Dedifferentiated amniotic fluid mesenchymal stem cell (primary cell): ENCODE results near the gene TMEFF1.
"Not testable (repeated sequence)": the region's sequence is repeated elsewhere in the genome, so short reads cannot be mapped to it uniquely, and the experiment has no call there.

Experiments used
- DNase-seq: peaks from one replicate; pipeline ENCODE4 v3.0.0-alpha.2; 2016; ENCODE audit errors: extremely low spot score

Gene TMEFF1

DNA sequence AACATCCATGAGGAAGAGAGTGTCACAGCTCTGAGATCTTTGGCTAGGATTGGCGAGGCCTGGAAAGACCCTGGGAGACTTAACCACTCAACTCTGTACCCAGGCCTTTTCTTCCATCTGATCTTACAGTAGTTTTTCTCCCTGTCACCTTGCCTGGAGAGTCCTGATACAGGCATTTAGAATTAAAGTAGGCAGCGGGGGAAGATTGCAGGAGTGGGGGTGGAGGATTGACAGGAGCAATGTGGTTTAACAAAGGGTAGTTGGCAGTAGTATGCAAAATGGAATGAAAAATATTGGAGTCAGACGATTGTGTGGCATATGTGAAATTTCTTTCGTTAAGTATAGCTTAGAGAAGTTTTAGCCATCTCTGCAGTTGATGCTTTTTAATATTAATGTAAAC is 16.9 kb downstream of the TMEFF1 start:
- no peak for DNase-seq

DNA sequence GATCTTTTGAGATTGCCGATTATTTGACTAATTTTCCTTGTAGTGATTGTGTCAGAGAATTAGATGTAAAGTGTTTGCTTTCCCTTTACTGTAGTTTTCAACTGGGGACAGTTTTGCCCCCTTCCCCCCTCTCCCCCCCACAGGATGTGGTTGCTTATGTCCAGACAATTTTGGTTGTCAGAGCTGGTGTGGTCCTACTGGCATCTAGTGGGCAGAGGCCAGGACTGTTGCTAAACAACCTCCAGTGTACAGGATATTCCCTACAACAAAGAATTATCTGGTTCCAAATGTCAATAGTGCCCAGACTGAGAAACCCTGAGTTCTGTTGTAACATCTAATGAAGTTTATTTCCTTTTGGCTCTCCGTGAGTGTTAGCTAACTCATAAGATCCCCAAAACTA is 20.0 kb downstream of the TMEFF1 start:
- DNase-seq: no peak

DNA sequence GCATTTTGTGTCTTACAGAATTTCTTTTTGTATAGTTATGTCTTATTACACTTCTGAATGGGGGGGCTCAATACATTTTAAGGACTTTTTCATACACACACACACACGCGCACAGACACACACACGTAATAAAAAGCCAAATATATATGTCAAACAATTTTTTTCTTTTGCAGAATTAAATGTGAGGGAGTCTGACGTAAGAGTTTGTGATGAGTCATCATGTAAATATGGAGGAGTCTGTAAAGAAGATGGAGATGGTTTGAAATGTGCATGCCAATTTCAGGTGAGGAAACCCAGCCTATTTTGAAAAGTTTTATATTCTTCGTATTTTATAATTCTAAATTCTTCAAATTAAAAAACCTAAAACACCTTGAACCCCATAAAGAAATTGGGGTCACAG is 25.6 kb downstream of the TMEFF1 start:
- no peak for DNase-seq

- DNase-seq: no peak
Measured at GRCh38 chr9:100499460-100499859, 26.5 kb downstream of the TMEFF1 start.

- no peak for DNase-seq
Measured at GRCh38 chr9:100499866-100500265, 26.9 kb downstream of the TMEFF1 start.

- no peak for DNase-seq
Measured at GRCh38 chr9:100505564-100506159, 32.7 kb downstream of the TMEFF1 start.

DNA sequence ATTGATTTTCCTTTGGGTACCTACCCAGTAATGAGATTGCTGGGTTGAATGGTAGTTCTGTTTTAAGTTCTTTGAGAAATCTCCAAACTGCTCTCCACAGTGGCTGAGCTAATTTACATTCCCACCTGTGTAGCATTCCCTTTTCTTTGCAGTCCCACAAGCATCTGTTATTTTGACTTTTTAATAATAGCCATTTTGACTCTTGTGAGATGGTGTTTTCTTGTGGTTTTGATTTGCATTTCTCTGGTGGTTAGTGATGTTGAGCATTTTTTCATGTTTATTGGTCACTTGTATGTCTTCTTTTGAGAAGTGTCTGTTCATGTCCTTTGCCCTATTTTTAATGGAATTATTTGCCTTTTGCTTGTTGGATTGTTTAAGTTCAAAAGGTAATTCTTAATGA is 34.4 kb downstream of the TMEFF1 start:
- not testable (repeated sequence) for DNase-seq

DNA sequence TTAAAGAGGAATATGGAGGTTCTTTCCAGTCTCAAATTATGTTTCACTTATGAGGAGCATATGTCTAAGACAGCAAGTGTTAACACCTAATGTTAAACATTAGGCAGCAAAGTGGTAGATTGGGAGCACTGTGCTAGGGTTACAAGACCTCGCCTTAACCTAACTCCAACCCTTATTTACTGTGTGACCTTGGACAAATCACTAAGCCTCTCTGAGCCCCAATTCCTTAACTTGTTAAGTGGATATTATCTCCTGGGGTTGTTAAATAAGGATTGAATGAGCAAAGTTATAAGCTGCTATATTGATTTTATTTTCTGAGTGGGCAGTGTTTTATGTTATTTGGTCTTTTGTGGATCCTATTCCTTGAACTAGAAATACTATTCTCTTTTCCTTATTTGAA is 38.3 kb downstream of the TMEFF1 start:
- DNase-seq: no peak

DNA sequence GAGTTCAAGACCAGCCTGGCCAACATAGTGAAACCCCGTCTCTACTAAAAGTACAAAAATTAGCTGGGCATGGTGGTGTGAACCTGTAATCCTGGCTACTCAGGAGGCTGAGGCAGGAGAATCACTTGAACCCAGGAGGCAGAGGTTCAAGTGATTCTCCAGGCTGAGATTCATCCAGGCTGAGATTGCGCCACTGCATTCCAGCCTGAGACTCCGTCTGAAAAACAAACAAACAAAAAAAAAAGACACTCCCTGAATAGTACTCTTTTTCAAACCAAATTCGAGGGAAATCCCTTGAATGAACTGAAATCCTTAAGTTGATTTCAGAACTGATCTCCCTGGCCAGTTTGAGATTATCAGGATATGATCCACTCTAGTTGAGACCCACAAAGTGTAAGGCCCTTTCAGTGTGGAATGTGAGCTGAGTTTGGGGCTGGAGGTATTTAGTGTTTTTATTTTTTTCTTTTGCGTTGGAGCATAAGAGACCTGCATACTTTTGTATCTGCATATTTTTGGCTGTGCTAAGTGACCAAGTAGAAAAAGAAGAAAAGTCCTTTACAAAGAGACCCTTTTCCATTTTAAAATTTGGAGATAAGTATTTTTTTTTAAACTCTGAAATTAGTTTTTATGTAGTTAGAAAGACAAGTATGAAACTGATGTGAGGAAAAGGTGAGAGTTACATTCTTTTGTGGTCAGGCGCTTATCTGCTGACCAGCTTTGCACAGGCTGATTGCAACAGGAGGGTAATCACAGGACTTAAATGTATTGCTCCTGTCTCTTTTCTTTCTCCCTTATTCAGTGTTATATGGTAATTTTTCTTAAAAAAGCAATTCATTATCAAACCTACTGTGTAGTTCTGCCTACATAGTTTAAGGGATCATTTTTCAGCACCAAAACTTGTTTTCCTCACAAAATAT is 42.9 kb downstream of the TMEFF1 start:
- no peak for DNase-seq

DNA sequence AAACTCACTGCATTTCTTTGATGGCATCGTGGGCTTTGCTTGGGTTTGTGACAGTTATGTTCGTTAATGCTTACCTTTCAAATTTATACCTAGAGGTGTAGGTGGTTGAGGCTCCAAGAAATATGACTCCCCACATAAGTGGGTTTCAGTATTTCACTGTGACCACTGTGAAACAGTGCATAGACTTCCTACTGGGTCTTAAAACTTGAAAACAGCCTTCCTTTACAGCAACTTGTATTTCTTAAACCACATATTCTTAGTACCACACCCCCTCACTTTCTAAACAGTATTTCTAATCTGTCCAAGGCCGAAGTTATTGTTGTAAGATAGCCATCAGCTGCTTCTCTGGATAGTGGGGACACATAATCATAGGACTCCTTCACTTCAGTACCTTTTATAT is 48.3 kb downstream of the TMEFF1 start:
- no peak for DNase-seq

GRCh38 chr9:100525563-100525962 is 52.6 kb downstream of the TMEFF1 start:
- DNase-seq: no peak

DNA sequence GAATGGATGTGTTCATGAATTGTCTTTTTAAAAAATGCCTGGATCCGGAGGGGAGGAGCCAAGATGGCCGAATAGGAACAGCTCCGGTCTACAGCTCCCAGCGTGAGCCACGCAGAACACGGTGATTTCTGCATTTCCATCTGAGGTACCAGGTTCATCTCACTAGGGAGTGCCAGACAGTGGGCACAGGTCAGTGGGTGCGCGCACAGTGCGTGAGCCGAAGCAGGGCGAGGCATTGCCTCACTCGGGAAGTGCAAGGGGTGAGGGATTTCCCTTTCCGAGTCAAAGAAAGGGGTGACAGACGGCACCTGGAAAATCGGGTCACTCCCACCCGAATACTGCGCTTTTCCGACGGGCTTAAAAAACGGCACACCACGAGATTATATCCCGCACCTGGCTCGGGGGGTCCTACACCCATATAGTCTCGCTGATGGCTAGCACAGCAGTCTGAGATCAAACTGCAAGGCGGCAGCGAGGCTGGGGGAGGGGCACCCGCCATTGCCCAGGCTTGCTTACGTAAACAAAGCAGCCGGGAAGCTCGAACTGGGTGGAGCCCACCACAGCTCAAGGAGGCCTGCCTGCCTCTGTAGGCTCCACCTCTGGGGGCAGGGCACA is 54.3 kb downstream of the TMEFF1 start:
- not testable (repeated sequence) for DNase-seq

DNA sequence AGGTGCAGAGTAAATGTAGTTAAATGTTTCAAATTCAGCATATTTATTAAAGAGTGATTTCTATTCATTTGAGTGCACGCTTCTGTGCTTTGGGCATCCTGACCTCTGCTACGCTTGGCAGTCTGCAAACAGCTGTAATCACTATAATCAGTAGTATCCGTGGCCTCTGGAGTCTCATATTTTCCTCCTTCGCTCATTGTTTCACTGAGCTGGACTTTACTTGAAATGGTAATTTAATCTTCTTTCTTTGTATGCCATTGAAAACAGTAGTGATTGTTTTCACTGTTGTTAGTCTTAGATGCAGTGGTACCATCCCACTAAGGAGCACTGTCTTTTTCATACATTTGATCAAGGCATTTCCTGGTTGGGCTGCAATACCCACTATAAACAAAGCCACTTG is 61.5 kb downstream of the TMEFF1 start:
- no peak for DNase-seq

DNA sequence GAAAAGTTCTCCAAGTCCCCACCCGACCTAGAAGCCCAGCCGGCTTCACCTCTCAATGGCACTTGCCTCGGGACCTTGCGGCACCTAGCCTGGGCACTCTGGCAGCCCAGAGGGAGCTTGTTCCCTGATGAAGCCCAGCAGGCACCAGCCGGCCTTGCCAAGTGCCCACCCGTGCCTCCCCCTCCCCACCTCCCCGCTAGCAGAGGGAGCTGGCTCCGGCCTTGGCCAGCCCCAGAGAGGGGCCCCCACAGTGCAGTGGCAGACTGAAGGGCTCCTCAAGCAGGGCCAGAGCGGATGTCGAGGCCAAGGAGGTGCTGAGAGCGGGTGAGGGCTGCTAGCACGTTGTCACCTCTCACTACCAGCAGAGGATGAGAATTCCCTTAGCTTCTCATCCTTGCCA is 67.4 kb downstream of the TMEFF1 start:
- DNase-seq: no peak

DNA sequence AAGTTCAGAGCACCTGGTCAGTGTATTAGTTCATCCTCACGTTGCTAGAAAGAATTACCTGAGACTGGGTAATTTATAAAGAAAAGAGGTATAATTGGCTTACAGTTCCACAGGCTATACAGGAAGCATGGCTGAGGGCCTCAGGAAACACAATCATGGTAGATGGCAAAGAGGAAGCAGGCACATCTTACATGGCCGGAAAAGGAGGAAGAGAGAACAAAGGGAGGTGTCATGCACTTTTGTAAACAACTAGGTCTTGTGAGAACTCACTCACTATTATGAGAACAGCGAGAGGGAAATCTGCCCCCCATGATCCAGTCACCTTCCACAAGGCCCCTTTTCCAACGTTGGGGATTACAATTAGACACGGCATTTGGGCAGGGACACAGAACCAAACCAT is 76.1 kb downstream of the TMEFF1 start:
- DNase-seq: no peak

- no peak for DNase-seq
Measured at GRCh38 chr9:100554935-100555401, 82.0 kb downstream of the TMEFF1 start.

- DNase-seq: no peak
Measured at GRCh38 chr9:100555471-100555870, 82.5 kb downstream of the TMEFF1 start.

DNA sequence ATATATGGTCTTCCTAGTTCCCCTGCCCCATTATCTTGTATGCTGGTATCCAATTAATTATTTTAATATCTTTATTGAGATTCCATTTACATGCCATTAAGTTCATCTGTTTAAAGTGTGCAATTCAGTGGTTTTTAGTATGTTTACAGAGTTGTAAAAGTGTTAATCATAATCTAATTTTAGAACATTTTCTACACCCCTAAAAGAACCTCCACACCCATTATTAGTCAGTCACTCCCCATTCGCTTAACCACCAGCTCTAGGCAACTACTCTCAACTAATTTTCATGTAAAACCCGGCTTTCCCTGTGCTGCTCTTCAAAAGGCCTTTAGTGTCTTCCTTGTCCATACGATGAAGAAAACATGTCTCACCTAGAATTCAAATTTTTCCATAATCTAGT is 84.1 kb downstream of the TMEFF1 start:
- no peak for DNase-seq

GRCh38 chr9:100561256-100561655 is 88.3 kb downstream of the TMEFF1 start:
- DNase-seq: no peak

GRCh38 chr9:100567856-100568255 is 94.9 kb downstream of the TMEFF1 start:
- no peak for DNase-seq

- no peak for DNase-seq
Measured at GRCh38 chr9:100573655-100574260, 100.8 kb downstream of the TMEFF1 start.

DNA sequence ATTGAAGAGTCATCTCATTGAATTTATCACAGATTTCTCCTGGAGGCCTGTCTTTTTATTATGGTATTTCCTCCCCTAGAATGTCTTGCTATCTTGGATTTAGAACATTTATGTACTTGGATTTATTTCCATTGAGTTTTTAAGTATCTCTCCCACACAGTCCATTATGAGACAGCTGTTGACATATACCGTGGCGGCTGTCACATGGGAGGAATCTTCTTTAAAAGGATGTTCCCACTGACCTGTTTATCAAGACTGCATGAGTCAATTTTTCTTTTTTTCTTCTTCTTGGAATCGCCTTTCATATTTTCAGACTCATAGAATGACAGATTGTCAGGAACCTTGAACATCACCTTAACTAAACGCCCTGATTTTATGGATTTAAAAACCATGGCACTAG is 102.1 kb downstream of the TMEFF1 start:
- DNase-seq: no peak
